Measurements from ENCODE around the gene HDDC2. TPM values are rescaled to one million over a fixed set of nuclear protein-coding genes. Genes with fewer than 3 reads are reported as not detected.

The HDDC2 gene
- total and polyA plus RNA-seq, 9 of the 15 experiments (the other 6 are each of a cell fraction or from before 2014, with no cell fraction given) = 194 to 632 (median 294) TPM

GRCh38 chr6:125251516-125252220 lies 50.1 kb downstream of the HDDC2 start:
- in situ Hi-C loops (cut with MboI) (no loop called here), intact Hi-C loops (cut with micrococcal nuclease) (no loop called here)
- ChIA-PET CTCF (ENCODE audit: low intra/inter-chr PET ratio) (no interaction called here), POLR2A (no interaction called here)
- Histone ChIP-seq H3K4me1 (replicated peaks in 1 of 2; ENCODE audit: control insufficient read depth in 2 of 2, insufficient read depth in 2 of 2, low read length in 2 of 2) (no peaks in the 10 kb centered on the region), H3K9me3 (replicated peaks; ENCODE audit: control insufficient read depth, insufficient read depth, low read depth, low read length) (no peaks in the 10 kb centered on the region), H3K4me2 (ENCODE audit: insufficient read depth, low read length) (no peak overlapping the region), H3K36me3 (ENCODE audit: control insufficient read depth, insufficient read depth, low read length) (peaks cover 14% of the 10 kb centered on the region; the same call in 2 of the 3 replicates), H3K79me2 (ENCODE audit: control insufficient read depth, insufficient read depth, low read length) (no peaks in the 10 kb centered on the region), H4K20me1 (replicated peaks; ENCODE audit: control insufficient read depth, insufficient read depth, low read length) (no peaks in the 10 kb centered on the region), H3K9ac (ENCODE audit: insufficient read depth in 1 of 2, low read depth in 2 of 2, low read length in 2 of 2) (peak overlapping the region in 1 of 2 experiments; percentile 65; a peak in 1 of 4 replicates), H2AFZ (ENCODE audit: low read depth, low read length) (no peak overlapping the region), H3K9me1 (ENCODE audit: control insufficient read depth, insufficient read depth, low read length) (no peaks in the 10 kb centered on the region), H3K27ac (ENCODE audit: extremely low read depth, low read depth, low read length) (no peak overlapping the region), H3K27me3 (ENCODE audit: control insufficient read depth in 2 of 2, insufficient read depth in 2 of 2, low read length in 2 of 2) (no peaks in the 10 kb centered on the region), H3K4me3 (no peak overlapping the region)
- no peak for DNase-seq (ENCODE audit: extremely low read depth in 1 of 4, low spot score in 3 of 4)
- 84% methylated on average over 6 of the region's 6 CpGs for WGBS (ENCODE audit: insufficient coverage, low coverage, missing lambda C conversion rate)
- peak; percentile 47; the same call in 1 of the 3 replicates for ATAC-seq
- BruUV-seq (replicated peaks) = no TSS peak
- FAIRE-seq = no peak
- TF ChIP-seq HNRNPK (IDR thresholded peaks at IDR 0.05; ENCODE audit: low read depth, low read length, poor library complexity, severe bottlenecking) = no peak
- TF ChIP-seq ZBTB33 (CRISPR knock-in tag; IDR thresholded peaks at IDR 0.05) = no peak
- TF ChIP-seq MEIS2 (IDR thresholded peaks at IDR 0.05; ENCODE audit: partially characterized antibody) = no peak
- no peak for TF ChIP-seq RNF2 (IDR thresholded peaks at IDR 0.05)
- TF ChIP-seq ERF (CRISPR knock-in tag; IDR thresholded peaks at IDR 0.05) = no peak
- TF ChIP-seq MBD1 (CRISPR knock-in tag; IDR thresholded peaks at IDR 0.05) = no peak
- no peak for TF ChIP-seq ETS2 (tag; IDR thresholded peaks at IDR 0.05; ENCODE audit: borderline replicate concordance, poor library complexity, severe bottlenecking)
- no peak for TF ChIP-seq MCM3 (IDR thresholded peaks at IDR 0.05)
- TF ChIP-seq TAF15 (IDR thresholded peaks at IDR 0.05; ENCODE audit: low read depth, low read length) = no peak
- TF ChIP-seq ZNF174 (CRISPR knock-in tag; IDR thresholded peaks at IDR 0.05) = no peak
- no peak for TF ChIP-seq GTF2E2 (tag; IDR thresholded peaks at IDR 0.05)
- TF ChIP-seq MLLT1 (IDR thresholded peaks at IDR 0.05) = no peak
- no peak for TF ChIP-seq ZFP91 (CRISPR knock-in tag; IDR thresholded peaks at IDR 0.05)
